ENCODE data around the gene ZNF562. TPM values are rescaled to one million over a fixed set of nuclear protein-coding genes. Genes with fewer than 3 reads are reported as not detected.
"Not testable (repeated sequence)": the region's sequence is repeated elsewhere in the genome, so short reads cannot be mapped to it uniquely, and the experiment has no call there.

Gene ZNF562
- total and polyA plus RNA-seq, 2 experiments from 2014 or later = 6.3 to 22.2 TPM

DNA sequence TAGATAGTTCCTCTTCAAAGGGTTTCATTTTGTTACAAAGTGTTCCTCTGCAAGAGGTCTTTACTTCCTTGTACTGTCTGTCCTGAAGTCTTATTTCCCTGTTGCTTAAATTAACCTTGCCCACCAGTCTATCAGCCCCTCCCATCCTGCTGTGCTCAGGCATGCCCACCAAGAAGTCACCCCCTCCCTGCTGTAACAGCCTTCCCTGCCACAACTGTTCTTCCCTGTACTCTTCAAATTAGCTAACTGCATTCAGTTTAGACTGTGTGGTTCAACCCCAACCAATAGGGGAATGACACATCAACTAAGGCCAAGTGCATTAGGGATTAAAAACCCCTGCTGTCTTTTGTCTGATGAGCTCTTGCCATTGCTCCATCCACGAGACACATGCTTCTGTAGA, 34.4 kb upstream of the ZNF562 start:
- Histone ChIP-seq H3K36me3 (no peaks in the 10 kb centered on the region), H3K9me3 (ENCODE audit: low read depth) (no peaks in the 10 kb centered on the region), H3K27me3 (no peaks in the 10 kb centered on the region), H3K4me1 (ENCODE audit: low read depth) (no peaks in the 10 kb centered on the region), H3K4me3 (no peak overlapping the region), H3K27ac (no peak overlapping the region)
- no peak for DNase-seq (ENCODE audit: low read depth in 1 of 2, low spot score in 1 of 2)
- TF ChIP-seq, protein P1, sequence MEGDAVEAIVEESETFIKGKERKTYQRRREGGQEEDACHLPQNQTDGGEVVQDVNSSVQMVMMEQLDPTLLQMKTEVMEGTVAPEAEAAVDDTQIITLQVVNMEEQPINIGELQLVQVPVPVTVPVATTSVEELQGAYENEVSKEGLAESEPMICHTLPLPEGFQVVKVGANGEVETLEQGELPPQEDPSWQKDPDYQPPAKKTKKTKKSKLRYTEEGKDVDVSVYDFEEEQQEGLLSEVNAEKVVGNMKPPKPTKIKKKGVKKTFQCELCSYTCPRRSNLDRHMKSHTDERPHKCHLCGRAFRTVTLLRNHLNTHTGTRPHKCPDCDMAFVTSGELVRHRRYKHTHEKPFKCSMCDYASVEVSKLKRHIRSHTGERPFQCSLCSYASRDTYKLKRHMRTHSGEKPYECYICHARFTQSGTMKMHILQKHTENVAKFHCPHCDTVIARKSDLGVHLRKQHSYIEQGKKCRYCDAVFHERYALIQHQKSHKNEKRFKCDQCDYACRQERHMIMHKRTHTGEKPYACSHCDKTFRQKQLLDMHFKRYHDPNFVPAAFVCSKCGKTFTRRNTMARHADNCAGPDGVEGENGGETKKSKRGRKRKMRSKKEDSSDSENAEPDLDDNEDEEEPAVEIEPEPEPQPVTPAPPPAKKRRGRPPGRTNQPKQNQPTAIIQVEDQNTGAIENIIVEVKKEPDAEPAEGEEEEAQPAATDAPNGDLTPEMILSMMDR (IDR thresholded peaks at IDR 0.05; ENCODE audit: low read depth, low read length) = no peak

DNA sequence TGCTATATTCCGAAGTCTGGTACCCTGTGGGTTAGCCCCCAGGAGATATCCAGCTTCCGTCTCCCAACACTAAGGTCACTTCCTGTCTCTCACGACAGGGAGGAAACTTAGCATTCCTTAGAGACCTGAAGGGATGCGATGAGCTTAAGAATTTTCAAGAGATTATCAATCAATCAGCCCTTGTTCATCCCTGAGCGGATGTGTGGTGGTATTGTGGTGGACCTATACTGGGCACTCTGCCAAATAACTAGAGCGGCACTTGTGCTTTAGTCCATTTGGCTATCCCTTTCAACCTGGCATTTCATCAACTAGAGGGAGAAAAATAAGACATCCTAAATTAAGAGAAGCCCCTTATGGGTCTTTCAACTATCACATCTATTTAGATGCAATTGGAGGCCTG, 30.9 kb upstream of the ZNF562 start:
- TF ChIP-seq, protein P1 (IDR thresholded peaks at IDR 0.05; ENCODE audit: low read depth, low read length) = no peak
- Histone ChIP-seq H3K27me3 (no peaks in the 10 kb centered on the region), H3K27ac (no peak overlapping the region), H3K4me1 (ENCODE audit: low read depth) (no peaks in the 10 kb centered on the region), H3K4me3 (no peak overlapping the region), H3K9me3 (ENCODE audit: low read depth) (no peaks in the 10 kb centered on the region), H3K36me3 (no peaks in the 10 kb centered on the region)
- no peak for DNase-seq (ENCODE audit: low read depth in 1 of 2, low spot score in 1 of 2)

DNA sequence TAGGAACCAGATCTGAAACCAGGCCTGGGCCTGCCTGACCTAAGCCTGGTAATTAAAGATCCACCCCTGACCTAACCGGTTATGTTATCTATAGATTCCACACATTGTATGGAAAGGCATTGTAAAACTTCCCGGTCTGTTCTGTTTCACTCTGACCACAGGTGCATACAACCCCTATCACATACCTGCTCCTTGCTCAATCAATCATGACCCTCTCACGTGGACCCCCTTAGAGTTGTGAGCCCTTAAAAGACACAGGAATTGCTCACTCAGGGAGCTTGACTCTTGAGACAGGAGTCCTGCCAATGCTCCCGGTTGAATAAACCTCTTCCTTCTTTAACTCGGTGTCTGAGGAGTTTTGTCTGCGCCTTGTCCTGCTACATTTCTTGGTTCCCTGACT, 27.3 kb upstream of the ZNF562 start:
- H3K4me1 ChIP-seq (ENCODE audit: low read depth) = no peaks in the 10 kb centered on the region
- H3K36me3 ChIP-seq = no peaks in the 10 kb centered on the region
- H3K27me3 ChIP-seq = no peaks in the 10 kb centered on the region
- TF ChIP-seq, protein P1 (IDR thresholded peaks at IDR 0.05; ENCODE audit: low read depth, low read length) = no peak
- no peak overlapping the region for H3K4me3 ChIP-seq
- DNase-seq (ENCODE audit: low read depth in 1 of 2, low spot score in 1 of 2) = no peak
- H3K9me3 ChIP-seq (ENCODE audit: low read depth) = no peaks in the 10 kb centered on the region
- no peak overlapping the region for H3K27ac ChIP-seq

DNA sequence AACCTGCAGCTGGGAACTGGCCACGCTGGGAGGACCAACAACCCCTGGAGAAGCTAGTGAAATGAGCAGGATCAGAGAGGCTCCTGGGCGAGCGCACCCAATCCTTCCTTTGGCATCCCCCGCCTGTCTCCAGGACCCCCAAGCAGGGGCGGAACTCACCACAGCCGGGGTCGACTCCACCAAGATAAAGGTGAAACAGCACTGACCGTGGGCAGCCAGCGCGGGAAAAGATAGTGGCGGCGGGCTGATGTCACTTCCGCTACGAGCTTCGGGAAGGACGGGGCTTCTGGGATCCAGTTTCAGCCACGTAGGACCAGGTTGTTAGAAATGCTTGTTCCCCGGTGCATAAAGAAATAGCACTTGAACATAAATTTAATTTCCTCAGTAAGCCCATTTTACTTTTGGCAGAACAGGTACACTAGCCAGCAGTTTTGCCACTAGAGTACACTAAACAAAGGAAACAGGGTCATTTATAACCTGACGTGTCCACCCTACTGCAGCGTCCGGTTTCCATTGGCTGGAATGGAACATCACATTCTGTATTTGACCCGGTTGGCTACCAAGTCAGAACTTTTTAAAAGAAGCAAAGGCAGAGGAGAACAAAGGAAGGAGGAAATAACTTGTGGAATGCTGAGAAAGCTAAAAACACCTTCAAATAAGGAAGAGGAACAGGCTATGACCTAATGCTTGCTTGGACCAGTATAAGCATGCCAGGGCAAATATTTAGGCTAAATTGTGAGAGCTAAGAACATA, 25.5 kb upstream of the ZNF562 start:
- Histone ChIP-seq H3K36me3 (no peaks in the 10 kb centered on the region), H3K9me3 (ENCODE audit: low read depth) (no peaks in the 10 kb centered on the region), H3K27ac (no peak overlapping the region), H3K4me3 (no peak overlapping the region), H3K27me3 (no peaks in the 10 kb centered on the region), H3K4me1 (ENCODE audit: low read depth) (no peaks in the 10 kb centered on the region)
- DNase-seq (ENCODE audit: low read depth in 1 of 2, low spot score in 1 of 2) = no peak
- TF ChIP-seq, protein P1 (IDR thresholded peaks at IDR 0.05; ENCODE audit: low read depth, low read length) = no peak

DNA sequence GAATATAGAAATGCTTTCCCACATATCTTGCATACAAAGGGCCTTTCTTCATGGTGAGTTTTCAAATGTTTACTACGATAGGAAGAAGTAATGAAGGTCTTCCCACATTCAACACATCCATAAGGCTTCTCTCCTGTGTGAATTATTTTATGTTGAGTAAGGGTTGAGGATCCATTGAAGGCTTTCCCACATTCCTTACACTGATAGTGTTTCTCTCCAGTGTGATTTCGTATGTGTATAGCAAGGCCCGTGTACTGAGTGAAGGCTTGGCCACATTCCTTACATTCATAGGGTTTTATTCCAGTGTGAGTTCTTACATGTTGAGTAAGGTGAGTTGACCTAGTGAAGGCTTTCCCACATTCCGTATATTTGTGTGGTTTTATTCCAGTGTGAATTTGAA, 15.4 kb upstream of the ZNF562 start:
- not testable (repeated sequence) for H3K4me3 ChIP-seq; H3K4me1 ChIP-seq (ENCODE audit: low read depth); DNase-seq (ENCODE audit: low read depth in 1 of 2, low spot score in 1 of 2); H3K27ac ChIP-seq; H3K27me3 ChIP-seq; H3K9me3 ChIP-seq (ENCODE audit: low read depth); H3K36me3 ChIP-seq

DNA sequence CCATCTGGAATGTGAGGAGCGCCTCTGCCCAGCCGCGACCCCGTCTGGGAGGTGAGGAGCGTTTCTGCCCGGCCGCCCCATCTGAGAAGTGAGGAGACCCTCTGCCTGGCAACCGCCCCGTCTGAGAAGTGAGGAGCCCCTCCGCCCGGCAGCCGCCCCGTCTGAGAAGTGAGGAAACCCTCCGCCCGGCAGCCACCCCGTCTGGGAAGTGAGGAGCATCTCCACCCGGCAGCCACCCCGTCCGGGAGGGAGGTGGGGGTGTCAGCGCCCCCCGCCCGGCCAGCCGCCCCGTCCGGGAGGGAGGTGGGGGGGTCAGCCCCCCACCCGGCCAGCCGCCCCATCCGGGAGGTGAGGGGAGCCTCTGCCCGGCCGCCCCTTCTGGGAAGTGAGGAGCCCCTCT, 5.1 kb upstream of the ZNF562 start:
- not testable (repeated sequence) for H3K36me3 ChIP-seq; H3K4me1 ChIP-seq (ENCODE audit: low read depth); H3K27me3 ChIP-seq; H3K9me3 ChIP-seq (ENCODE audit: low read depth); H3K27ac ChIP-seq; H3K4me3 ChIP-seq; DNase-seq (ENCODE audit: low read depth in 1 of 2, low spot score in 1 of 2)

DNA sequence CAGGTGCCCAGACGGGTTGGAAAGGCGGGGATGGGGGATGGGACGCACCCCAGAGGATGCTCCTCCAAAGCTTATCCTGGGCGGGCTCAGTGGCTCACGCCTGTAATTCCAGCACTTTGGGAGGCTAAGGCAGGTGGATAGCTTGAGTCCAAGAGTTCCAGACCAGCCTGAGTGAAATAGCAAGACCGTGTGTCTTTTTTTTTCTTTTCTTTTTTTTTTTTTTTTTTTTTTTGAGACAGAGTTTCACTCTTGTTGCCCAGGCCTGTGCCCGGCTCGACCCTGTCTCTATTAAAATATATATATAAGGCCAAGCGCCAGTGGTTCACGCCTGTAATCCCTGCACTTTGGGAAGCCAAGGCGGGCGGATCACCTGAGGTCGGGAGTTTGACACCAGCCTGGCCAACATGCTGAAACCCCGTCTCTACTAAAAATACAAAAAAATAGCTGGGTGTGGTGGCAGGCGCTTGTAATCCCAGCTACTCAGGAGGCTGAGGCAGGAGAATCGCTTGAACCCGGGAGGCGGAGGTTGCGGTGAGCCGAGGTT, 530 bp upstream of the ZNF562 start:
- not testable (repeated sequence) for H3K27me3 ChIP-seq; H3K36me3 ChIP-seq; H3K9me3 ChIP-seq (ENCODE audit: low read depth); DNase-seq (ENCODE audit: low read depth in 1 of 2, low spot score in 1 of 2); H3K4me1 ChIP-seq (ENCODE audit: low read depth)
- H3K4me3 ChIP-seq = peak overlapping the region; percentile 69
- H3K27ac ChIP-seq = peak overlapping the region; percentile 99
